T-helper 2 cell treated with Interferon-gamma antibody and Interleukin-4, amounts not matched to agents 5 μg/mL and 100 μg/mL, for 36 hours (primary cell): ENCODE data around the gene PRLR.

Experiments used
- DNase-seq: peaks from one replicate; pipeline ENCODE4 v3.0.0; 2021; ENCODE audit warnings: low spot score
- H3K27ac Mint-ChIP-seq: one replicate; pipeline ENCODE4 v1.8.0; 2021; ENCODE audit warnings: mild to moderate bottlenecking, mixed read lengths
- H3K27me3 Mint-ChIP-seq: one replicate; pipeline ENCODE4 v1.8.0; 2021; ENCODE audit warnings: low read depth, mixed read lengths
- H3K36me3 Mint-ChIP-seq: one replicate; pipeline ENCODE4 v1.8.0; 2021; ENCODE audit warnings: low read depth, mixed read lengths
- H3K4me1 Mint-ChIP-seq: one replicate; pipeline ENCODE4 v1.8.0; 2021; ENCODE audit warnings: low read depth, mixed read lengths
- H3K4me3 Mint-ChIP-seq: one replicate; pipeline ENCODE4 v1.8.0; 2022; ENCODE audit warnings: mild to moderate bottlenecking, moderate library complexity, mixed read lengths
- H3K9me3 Mint-ChIP-seq: one replicate; pipeline ENCODE4 v1.8.0; 2021; ENCODE audit warnings: mixed read lengths

Gene PRLR

GRCh38 chr5:35152733-35153132, 77.6 kb downstream of the PRLR start:
- H3K9me3 Mint-ChIP-seq: no peaks in the 10 kb centered on the region
- H3K27me3 Mint-ChIP-seq: no peaks in the 10 kb centered on the region
- no peaks in the 10 kb centered on the region for H3K4me1 Mint-ChIP-seq
- DNase-seq: no peak
- H3K4me3 Mint-ChIP-seq: no peak overlapping the region
- no peak overlapping the region for H3K27ac Mint-ChIP-seq
- H3K36me3 Mint-ChIP-seq: no peaks in the 10 kb centered on the region

DNA sequence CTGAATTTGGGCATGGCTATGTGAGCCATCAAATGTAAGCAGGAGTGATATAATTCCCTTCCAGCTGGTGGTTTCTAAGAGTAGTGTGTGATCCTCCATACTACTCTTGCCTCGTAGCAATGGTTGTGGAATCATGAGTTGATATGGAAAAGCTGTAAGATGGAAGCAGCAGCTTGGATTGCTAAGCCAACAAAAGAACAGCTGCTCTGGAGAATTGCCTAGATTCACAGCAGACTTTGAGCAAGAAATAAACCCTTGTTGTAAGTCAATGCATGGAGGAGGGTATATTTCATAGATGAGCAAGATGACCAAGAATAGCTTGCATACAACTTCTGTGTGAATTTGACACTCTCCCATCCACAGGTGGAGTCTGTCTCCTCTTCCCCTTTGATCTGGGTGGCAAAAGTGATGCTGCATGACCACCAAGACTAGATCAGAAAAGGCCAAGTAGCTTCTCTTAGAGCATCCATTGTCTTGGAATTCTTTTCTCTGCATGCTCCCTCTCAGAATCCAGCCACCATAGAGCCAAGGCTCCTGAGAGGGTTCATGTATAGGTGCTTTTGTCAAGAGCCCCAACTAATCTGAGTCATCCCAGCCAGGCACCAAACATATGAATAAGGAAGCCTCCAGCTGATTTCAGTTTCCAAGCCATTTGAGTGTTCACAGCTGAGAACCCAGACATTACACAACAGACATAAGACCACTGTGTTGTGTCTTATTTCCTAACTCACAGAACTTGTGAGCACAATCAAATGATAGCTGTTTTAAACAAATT, 79.0 kb downstream of the PRLR start:
- no peaks in the 10 kb centered on the region for H3K9me3 Mint-ChIP-seq
- no peaks in the 10 kb centered on the region for H3K4me1 Mint-ChIP-seq
- no peak overlapping the region for H3K27ac Mint-ChIP-seq
- H3K27me3 Mint-ChIP-seq: peaks cover 5% of the 10 kb centered on the region
- H3K4me3 Mint-ChIP-seq: no peak overlapping the region
- DNase-seq: no peak
- no peaks in the 10 kb centered on the region for H3K36me3 Mint-ChIP-seq

DNA sequence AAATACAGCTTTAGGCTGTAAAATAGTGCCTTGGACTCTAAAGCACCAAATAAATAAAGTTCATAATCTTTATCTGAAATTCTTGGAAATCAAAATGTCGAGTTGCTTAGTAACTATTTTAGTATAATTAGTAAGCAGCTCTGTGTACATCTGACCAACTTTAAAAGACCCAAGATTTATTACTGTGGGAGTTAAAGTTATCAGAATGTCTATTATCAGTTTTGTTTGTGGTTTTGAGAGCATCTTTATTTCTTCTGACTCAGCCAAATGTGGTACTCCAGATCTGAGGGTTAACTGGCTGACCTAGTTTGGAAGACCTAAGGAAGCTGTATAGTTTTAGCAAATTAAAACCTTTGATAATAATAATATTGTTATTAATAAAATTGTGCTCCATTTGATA, 81.2 kb downstream of the PRLR start:
- Mint-ChIP-seq H3K4me3 (no peak overlapping the region), H3K4me1 (no peaks in the 10 kb centered on the region), H3K36me3 (no peaks in the 10 kb centered on the region), H3K9me3 (no peaks in the 10 kb centered on the region), H3K27me3 (peaks cover 5% of the 10 kb centered on the region), H3K27ac (no peak overlapping the region)
- no peak for DNase-seq

DNA sequence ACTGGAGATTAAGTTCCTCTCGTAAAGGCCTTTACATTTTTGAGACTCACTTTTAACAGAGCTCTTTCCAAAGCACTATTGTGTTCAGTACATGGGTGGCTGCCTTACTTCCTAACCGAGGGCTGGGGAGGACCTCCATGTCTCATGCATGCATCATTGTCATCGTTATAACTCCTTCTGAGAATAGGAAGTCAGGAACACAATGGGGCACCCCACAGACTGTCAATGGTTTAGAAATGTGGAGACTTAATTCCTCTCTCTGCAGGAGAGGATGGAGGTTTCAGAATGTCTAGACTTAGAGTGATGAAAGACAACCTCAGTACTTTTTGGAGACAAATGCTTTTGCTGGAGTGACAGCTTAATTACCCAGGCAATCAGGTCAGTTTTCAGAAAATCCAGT, 83.9 kb downstream of the PRLR start:
- Mint-ChIP-seq H3K9me3 (no peaks in the 10 kb centered on the region), H3K36me3 (no peaks in the 10 kb centered on the region), H3K27me3 (peaks cover 7% of the 10 kb centered on the region), H3K27ac (no peak overlapping the region), H3K4me3 (no peak overlapping the region), H3K4me1 (no peaks in the 10 kb centered on the region)
- DNase-seq: no peak

GRCh38 chr5:35145691-35146317, 84.5 kb downstream of the PRLR start:
- Mint-ChIP-seq H3K4me3 (no peak overlapping the region), H3K36me3 (no peaks in the 10 kb centered on the region), H3K27ac (no peak overlapping the region)

GRCh38 chr5:35145012-35145411, 85.3 kb downstream of the PRLR start:
- no peak overlapping the region for H3K27ac Mint-ChIP-seq
- DNase-seq: no peak
- H3K27me3 Mint-ChIP-seq: peaks cover 7% of the 10 kb centered on the region
- no peaks in the 10 kb centered on the region for H3K9me3 Mint-ChIP-seq
- no peak overlapping the region for H3K4me3 Mint-ChIP-seq
- no peaks in the 10 kb centered on the region for H3K36me3 Mint-ChIP-seq
- no peaks in the 10 kb centered on the region for H3K4me1 Mint-ChIP-seq

More at GRCh38 chr5:35145691-35146317, 84.5 kb downstream of the PRLR start:
- Mint-ChIP-seq H3K27me3 (peaks cover 7% of the 10 kb centered on the region), H3K9me3 (no peaks in the 10 kb centered on the region), H3K4me1 (no peaks in the 10 kb centered on the region)
- DNase-seq: no peak

- Mint-ChIP-seq H3K9me3 (no peaks in the 10 kb centered on the region), H3K27ac (no peak overlapping the region), H3K4me1 (no peaks in the 10 kb centered on the region), H3K4me3 (no peak overlapping the region), H3K36me3 (no peaks in the 10 kb centered on the region), H3K27me3 (peaks cover 7% of the 10 kb centered on the region)
- no peak for DNase-seq
Observed at GRCh38 chr5:35143841-35144240, 86.4 kb downstream of the PRLR start.

DNA sequence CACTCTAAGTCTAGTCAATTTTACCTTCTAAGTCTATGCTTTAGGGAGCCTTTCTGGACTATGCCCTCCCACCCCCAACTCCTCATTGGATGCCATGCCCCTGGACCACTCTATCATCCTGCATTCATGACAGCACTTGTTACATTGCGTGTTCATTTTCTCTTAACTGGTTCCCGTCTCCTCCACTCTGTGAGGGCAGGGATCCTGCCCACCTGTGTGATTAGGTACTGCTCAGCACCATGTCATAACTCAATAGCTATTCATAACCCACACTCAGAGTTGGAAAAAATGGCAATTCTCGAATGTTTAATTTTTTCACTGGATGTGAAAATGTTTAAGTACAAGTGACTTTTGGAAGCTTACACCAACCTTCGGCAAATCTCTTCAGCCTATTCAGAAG, 88.5 kb downstream of the PRLR start:
- no peak overlapping the region for H3K27ac Mint-ChIP-seq
- peaks cover 10% of the 10 kb centered on the region for H3K27me3 Mint-ChIP-seq
- H3K36me3 Mint-ChIP-seq: no peaks in the 10 kb centered on the region
- no peaks in the 10 kb centered on the region for H3K9me3 Mint-ChIP-seq
- DNase-seq: no peak
- H3K4me3 Mint-ChIP-seq: no peak overlapping the region
- H3K4me1 Mint-ChIP-seq: no peaks in the 10 kb centered on the region

GRCh38 chr5:35138232-35138631, 92.1 kb downstream of the PRLR start:
- H3K36me3 Mint-ChIP-seq: no peaks in the 10 kb centered on the region
- H3K4me1 Mint-ChIP-seq: peaks cover 2% of the 10 kb centered on the region
- no peak for DNase-seq
- no peaks in the 10 kb centered on the region for H3K9me3 Mint-ChIP-seq
- peaks cover 22% of the 10 kb centered on the region for H3K27me3 Mint-ChIP-seq
- no peak overlapping the region for H3K4me3 Mint-ChIP-seq
- H3K27ac Mint-ChIP-seq: no peak overlapping the region

DNA sequence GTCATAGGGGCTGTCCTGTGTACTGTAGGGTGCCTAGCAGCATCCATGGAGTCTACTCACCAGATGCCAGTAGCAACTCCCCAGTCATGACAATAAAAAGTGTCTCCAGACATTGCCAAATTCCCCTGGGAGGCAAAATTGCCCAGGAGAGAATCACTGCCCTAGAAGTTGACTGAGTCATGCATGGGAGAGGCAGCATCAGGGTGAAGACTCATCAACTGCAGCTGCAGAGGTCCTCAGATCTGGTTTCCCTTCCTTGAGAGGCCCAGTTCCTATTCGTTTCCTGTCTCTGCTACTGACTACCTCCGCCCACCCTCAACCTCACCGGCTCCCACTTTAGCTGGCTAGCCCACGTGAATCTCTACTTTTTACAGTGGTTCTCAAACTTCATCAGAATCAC, 93.9 kb downstream of the PRLR start:
- Mint-ChIP-seq H3K9me3 (no peaks in the 10 kb centered on the region), H3K27ac (no peak overlapping the region), H3K4me1 (peaks cover 2% of the 10 kb centered on the region), H3K27me3 (peaks cover 27% of the 10 kb centered on the region), H3K4me3 (no peak overlapping the region), H3K36me3 (no peaks in the 10 kb centered on the region)
- DNase-seq: no peak

DNA sequence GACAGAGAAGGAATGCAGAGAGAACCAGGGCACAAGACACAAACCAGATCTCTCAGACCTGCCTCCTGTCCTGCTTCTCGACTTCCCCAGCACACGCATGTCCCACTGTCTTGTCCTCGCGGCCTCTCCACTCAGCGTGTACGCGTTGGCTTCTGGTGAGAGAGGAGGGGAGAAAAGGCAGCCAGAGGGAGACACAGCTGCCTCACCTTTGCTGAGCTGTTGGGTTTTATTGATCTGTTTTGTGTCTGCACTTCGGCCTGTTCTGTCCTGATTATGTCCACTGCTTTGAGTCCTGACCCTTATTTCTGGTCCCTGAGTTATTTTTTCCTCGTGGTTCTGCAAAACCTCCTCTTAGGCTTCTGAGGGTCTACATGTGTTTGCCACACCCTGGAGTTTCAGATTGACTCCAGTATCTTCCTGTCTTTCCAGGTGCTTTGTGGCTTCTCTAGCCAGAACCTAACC, 95.0 kb downstream of the PRLR start:
- H3K27ac Mint-ChIP-seq: no peak overlapping the region
- H3K9me3 Mint-ChIP-seq: no peaks in the 10 kb centered on the region
- no peak overlapping the region for H3K4me3 Mint-ChIP-seq
- H3K4me1 Mint-ChIP-seq: peaks cover 6% of the 10 kb centered on the region
- DNase-seq: no peak
- peaks cover 33% of the 10 kb centered on the region for H3K27me3 Mint-ChIP-seq
- no peaks in the 10 kb centered on the region for H3K36me3 Mint-ChIP-seq

GRCh38 chr5:35134278-35135030, 95.8 kb downstream of the PRLR start:
- Mint-ChIP-seq H3K36me3 (no peaks in the 10 kb centered on the region), H3K9me3 (no peaks in the 10 kb centered on the region), H3K27me3 (peaks cover 37% of the 10 kb centered on the region), H3K4me1 (peaks cover 13% of the 10 kb centered on the region), H3K4me3 (no peak overlapping the region), H3K27ac (no peak overlapping the region)
- DNase-seq: no peak

DNA sequence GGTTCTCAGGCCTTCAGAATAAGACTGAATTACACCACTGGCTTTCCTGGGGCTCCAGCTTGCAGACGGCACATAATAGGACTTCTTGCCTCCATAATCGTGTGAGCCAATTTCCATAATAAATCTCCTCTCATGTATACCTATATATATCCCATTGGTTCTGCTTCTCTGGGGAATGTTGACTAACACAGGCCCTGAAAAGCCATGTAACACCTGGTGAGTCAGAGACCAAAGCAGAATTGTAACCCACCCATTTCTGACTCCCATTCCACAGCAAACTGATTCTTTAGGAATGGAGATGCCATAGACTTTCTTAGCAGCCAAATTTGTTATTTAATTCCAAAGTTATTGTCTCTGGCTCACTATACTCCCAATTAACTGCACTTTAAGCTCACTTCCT, 97.1 kb downstream of the PRLR start:
- no peaks in the 10 kb centered on the region for H3K9me3 Mint-ChIP-seq
- H3K4me1 Mint-ChIP-seq: peaks cover 16% of the 10 kb centered on the region
- H3K27ac Mint-ChIP-seq: no peak overlapping the region
- no peaks in the 10 kb centered on the region for H3K36me3 Mint-ChIP-seq
- H3K27me3 Mint-ChIP-seq: peaks cover 40% of the 10 kb centered on the region
- no peak for DNase-seq
- H3K4me3 Mint-ChIP-seq: no peak overlapping the region

DNA sequence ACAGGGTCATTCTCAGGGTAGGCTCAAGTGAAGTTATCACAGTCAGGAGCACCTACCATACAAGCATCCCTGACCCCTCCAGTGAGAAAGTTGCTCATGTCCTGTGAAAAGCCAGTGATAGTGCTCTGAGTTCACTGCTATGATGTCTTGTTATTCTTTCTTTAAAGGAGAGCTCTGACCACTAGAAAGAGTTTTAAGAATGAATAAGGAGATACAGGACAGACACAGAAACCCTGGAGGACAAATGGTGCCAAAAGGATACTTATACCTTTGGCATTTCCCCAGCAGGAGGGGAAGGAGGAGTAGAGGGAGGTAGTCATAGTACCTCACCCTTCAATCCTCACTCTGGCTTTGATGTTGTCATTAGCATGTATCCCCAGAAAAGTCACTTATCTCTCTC, 98.6 kb downstream of the PRLR start:
- DNase-seq: no peak
- Mint-ChIP-seq H3K27me3 (peaks cover 46% of the 10 kb centered on the region), H3K27ac (no peak overlapping the region), H3K9me3 (no peaks in the 10 kb centered on the region), H3K4me1 (peaks cover 16% of the 10 kb centered on the region), H3K4me3 (no peak overlapping the region), H3K36me3 (no peaks in the 10 kb centered on the region)
